ENCODE results near the gene MED1.
A peak's percentile ranks its signal among the peaks of the same experiment; 100 is the strongest.
"Not testable (repeated sequence)": the region's sequence is repeated elsewhere in the genome, so short reads cannot be mapped to it uniquely, and the experiment has no call there.

Gene MED1

GRCh38 chr17:39450847-39451581 lies at the start of gene MED1:
Gene MED1, minus strand, starts transcription at chr17:39451263. Its CDS starts 201 bp downstream, at chr17:39451062.
- DNase-seq, result peak; percentile 96

- DNase-seq, result not testable (repeated sequence)
Observed at GRCh38 chr17:39496921-39497320, 45.9 kb upstream of the MED1 start.

GRCh38 chr17:39487946-39488345 lies 36.9 kb upstream of the MED1 start:
- no peak for DNase-seq

GRCh38 chr17:39487490-39487889 lies 36.4 kb upstream of the MED1 start:
- DNase-seq, result not testable (repeated sequence)

DNA sequence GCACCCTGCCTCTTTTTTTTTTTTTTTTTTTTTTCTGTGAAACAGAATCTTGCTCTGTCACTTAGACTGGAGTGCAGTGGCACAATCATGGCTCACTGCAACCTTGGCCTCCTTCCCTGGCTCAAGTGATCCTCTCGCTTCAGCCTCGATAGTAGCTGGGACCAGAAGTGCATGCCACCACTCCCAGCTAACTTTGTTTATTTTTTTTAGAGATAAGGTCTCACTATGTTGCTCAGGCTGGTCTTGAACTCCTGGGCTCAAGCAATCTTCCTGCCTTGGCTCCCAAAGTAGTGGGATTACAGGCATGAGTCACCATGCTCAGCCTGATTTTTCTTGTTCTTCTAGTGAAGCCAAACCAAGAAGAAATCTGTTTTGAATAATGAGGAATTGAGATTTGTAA lies 35.2 kb upstream of the MED1 start:
- DNase-seq, result peak; percentile 81

DNA sequence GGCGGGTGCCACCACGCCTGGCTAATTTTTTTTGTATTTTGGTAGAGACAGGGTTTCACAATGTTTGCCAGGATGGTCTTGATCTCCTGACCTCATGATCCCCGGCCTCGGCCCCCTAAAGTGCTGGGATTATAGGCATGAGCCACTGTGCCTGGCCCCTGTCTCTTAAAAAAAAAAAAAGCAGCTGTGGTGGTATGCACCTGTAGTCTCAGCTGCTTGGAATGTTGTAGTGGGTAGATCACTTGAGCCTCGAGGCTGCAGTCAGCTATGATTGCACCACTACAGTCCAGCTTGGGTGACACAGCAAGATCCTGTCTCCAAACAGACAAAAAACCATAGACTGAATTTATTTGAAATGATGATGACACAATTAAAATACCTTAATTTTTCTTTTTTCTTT lies 34.5 kb upstream of the MED1 start:
- peak; percentile 93 for DNase-seq

- DNase-seq, result no peak
Observed at GRCh38 chr17:39484178-39484577, 33.1 kb upstream of the MED1 start.

- no peak for DNase-seq
Observed at GRCh38 chr17:39483506-39483905, 32.4 kb upstream of the MED1 start.

- not testable (repeated sequence) for DNase-seq
Observed at GRCh38 chr17:39479631-39480030, 28.6 kb upstream of the MED1 start.

DNA sequence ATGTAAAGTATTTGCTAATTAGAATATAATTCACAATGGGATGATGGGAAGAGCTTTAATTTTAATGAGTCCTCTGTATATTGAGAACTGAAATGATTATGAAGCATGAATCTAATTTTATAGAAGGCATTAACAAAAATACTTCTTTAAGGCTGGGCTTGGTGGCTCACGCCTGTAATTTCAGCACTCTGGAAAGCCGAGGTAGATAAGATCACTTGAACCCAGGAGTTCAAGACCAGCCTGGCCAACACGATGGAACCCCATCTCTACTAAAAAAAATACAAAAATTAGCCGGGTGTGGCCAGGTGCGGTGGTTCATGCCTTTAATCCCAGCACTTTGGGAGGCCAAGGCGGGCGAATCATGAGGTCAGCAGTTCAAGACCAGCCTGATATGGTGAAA lies 22.2 kb upstream of the MED1 start:
- no peak for DNase-seq

DNA sequence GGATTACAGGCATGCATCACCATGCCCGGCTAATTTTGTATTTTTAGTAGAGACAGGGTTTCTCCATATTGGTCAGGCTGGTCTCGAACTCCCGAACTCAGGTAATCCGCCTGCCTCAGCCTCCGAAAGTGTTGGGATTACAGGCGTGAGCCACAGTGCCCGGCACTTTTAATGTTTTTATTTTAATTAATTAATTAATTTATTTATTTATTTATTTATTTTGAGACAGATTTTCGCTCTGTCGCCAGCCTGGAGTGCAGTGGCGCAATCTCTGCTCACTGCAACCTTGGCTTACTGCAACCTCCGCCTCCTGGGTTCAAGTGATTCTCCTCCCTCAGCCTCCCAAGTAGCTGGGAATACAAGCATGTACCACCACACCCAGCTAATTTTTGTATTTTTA lies 17.5 kb upstream of the MED1 start:
- not testable (repeated sequence) for DNase-seq

DNA sequence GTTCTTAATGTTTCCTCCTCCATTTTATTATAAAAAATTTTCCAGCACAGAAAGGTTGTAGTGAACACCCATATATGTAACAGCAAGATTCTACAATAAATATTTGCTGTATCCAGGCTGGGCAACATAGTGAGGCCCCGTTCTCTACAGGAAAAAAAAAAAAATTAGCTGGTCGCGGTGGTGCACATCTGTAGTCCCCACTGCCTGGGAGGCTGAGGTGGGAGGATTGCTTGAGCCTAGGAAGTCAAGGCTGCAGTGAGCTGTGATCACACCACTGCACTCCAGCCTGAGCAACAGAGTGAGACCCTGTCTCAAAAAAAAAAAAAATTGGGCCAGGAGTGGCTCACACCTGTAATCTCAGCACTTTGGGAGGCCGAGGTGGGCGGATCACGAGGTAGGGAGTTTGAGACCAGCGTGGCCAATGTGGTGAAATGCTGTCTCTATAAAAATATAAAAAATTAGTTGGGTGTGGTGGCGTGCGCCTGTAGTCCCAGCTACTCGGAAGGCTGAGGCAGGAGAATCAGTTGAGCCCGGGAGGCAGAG lies 13.6 kb upstream of the MED1 start:
- DNase-seq, result not testable (repeated sequence)

GRCh38 chr17:39462631-39463375 lies 11.7 kb upstream of the MED1 start:
- no peak for DNase-seq

GRCh38 chr17:39461926-39462569 lies 11.0 kb upstream of the MED1 start:
- DNase-seq, result no peak

DNA sequence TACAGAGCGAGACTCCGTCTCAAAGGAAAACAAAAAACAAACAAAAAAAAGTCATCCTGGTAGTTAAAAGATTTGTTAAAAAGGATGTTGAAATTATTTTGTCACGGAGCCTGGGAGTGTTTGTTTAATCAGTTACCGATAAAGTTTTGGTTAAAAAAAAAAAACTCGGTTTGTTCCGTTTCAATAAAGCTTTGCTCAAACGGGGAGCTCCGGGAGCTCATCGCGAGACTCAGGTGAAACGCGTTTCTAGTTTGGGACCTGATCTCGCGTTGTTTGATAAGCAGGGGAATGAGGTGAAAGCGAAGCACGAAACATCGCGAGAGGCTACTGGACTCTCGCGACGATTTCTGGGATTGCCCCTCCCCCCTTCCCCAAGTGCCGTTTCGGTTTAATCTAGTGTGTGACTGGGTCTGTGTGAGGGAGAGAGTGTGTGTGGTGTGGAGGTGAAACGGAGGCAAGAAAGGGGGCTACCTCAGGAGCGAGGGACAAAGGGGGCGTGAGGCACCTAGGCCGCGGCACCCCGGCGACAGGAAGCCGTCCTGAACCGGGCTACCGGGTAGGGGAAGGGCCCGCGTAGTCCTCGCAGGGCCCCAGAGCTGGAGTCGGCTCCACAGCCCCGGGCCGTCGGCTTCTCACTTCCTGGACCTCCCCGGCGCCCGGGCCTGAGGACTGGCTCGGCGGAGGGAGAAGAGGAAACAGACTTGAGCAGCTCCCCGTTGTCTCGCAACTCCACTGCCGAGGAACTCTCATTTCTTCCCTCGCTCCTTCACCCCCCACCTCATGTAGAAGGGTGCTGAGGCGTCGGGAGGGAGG lies 10.3 kb upstream of the MED1 start, which contains the start of gene CDK12:
TSS of gene CDK12 (plus strand) at position 374 of the 813 bp plus-strand sequence. CDS start 586 bp downstream, outside the sequence.
- DNase-seq, result peak; percentile 98

DNA sequence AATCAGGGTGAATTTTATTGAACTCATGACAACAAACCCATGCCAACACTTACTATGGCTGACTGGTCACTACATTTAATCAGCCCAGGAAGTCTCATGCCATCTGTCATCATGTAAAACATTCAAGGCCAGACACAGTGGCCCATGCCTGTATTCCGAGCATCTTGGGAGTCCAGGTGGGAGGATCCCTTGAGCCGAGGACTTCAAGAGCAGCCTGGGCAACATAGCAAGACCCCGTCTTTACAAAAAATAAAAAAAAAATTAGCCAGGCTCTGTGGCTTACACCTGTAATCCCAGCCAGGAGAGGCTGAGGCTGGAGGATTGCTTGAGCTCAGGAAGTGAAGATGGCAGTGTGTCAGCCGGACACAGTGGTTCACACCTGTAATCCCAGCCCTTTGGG lies 4.9 kb upstream of the MED1 start:
- DNase-seq, result no peak

DNA sequence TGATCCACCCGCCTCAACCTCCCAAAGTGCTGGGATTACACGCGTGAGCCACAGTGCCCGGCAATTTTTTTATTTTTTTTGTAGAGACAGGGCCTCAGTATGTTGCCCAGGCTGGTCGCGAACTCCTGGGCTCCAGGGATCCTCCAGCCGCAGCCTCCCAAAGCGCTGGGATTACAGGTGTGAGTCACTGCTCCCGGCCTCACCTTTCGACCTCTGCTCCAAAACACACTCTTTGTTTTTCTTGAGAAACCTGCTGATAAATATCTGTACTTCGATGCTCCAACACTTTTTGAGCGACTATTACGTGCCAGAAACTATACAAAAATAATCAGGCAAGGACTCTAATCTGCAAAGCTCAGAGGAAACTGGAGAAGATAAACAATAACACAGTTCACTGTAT lies 1.0 kb downstream of the MED1 start:
- no peak for DNase-seq

DNA sequence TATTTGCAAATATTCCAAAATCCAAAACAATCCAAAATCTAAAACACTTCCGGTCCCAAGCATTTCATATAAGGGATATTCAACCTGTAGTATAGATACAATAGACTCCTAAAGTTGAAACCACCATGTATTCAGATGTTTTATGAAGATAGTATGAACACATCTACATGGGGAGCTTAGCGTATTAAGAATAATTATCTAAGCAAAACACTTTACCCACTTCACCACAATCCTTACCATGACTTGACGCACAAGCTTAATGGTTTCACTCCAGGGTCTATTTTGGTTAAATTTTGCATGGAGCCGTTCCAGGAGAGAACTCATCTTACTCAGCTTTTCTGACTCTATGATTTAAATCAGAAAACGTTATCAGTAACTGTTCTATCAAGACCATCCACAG lies 3.5 kb downstream of the MED1 start:
- no peak for DNase-seq

DNA sequence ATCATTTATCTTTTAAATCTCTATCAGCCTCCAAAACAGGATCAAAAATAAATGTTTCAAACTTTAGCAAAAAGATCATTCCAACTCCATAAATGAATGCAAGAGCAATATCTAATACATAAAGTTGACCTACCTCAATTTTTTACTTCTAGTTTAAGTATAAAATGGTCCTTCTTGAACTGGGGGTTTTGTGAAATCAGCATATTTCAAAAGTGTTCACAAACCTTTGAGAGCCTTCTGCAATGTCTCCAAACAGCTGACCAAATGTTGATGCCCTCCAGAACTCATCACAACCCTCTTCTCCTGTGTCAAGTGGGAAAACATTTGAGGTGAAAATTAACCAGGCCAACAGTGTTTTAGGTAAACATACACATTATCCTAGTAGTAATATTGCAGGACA lies 7.7 kb downstream of the MED1 start:
- DNase-seq, result no peak

DNA sequence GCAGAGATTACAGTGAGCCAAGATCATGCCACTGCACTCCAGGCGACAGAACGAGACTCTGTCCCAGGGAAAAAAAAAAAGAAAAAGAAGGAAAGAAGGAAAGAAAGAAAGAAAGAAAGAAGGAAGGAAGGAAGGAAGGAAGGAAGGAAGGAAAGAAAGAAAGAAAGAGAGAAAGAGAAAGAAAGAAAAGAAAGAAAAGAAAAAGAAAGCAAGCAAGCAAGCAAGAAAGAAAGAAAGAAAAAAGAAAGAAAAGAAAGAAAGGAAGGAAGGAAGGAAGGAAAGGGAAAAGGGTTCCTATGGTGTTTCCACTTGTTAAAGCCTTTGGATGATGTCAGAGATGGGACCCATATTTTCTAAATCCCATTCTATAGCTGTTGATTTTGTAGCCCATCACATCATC lies 11.2 kb downstream of the MED1 start:
- DNase-seq, result not testable (repeated sequence)

DNA sequence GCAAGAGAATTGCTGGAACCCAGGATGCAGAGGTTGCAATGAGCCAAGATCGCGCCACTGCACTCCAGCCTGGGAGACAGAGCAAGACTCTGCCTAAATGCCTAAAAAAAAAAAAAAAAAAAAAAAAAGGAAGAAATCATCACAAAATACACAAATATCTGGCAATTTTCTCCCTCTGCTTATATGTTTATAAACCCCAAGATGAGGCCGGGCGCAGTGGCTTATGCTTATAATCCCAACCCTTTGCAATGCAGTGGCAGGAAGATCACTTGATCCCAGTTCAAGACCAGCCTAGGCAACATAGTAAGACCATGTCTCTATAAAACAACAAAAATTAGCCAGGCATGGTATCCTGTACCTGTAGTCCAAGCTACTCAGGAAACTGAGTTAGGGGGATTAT lies 21.5 kb downstream of the MED1 start:
- DNase-seq, result no peak

- DNase-seq, result no peak
Observed at GRCh38 chr17:39416141-39416540, 34.9 kb downstream of the MED1 start.

GRCh38 chr17:39410279-39410678 lies 40.8 kb downstream of the MED1 start:
- DNase-seq, result no peak

Data from NCI-H226 (cell line).